Measurements from ENCODE around the gene IGFBP3.

DNA sequence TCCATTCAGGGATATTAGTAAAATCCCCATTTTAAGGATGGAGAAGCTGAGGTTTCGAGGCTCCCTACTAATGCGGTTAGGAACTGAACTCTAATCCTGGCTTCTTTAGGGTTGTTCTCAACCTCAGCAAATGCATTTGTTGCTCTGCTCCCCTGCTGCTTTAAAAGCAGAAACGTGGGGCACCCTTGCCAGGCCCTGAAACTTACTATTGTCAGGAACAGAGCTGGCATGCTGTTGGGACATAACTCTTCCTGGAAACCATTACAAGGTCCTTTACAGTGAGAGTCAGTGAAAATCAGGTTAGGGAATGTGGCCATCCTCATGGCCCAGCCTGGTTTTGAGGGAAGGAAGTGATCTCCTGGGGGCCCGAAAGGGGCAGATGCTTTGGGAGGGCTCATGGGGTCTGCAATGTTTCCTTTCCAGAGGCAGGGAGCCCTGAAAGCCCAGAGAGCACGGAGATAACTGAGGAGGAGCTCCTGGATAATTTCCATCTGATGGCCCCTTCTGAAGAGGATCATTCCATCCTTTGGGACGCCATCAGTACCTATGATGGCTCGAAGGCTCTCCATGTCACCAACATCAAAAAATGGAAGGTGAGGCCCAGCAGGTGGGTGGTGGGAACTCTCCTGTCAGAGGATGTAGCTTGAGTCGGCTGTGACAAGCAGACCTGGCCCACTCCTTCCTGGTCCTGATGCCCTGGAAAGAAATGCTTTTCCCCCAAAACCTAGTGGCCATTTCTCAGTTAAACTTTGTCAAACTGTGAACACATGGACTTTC is 30.8 kb downstream of the IGFBP3 start:
- TF ChIP-seq, protein P1, sequence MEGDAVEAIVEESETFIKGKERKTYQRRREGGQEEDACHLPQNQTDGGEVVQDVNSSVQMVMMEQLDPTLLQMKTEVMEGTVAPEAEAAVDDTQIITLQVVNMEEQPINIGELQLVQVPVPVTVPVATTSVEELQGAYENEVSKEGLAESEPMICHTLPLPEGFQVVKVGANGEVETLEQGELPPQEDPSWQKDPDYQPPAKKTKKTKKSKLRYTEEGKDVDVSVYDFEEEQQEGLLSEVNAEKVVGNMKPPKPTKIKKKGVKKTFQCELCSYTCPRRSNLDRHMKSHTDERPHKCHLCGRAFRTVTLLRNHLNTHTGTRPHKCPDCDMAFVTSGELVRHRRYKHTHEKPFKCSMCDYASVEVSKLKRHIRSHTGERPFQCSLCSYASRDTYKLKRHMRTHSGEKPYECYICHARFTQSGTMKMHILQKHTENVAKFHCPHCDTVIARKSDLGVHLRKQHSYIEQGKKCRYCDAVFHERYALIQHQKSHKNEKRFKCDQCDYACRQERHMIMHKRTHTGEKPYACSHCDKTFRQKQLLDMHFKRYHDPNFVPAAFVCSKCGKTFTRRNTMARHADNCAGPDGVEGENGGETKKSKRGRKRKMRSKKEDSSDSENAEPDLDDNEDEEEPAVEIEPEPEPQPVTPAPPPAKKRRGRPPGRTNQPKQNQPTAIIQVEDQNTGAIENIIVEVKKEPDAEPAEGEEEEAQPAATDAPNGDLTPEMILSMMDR (IDR thresholded peaks at IDR 0.05 in 4 of 5, conservative IDR thresholded peaks at IDR 0.05 in 1 of 5): no peak
- TF ChIP-seq POLR2A (IDR thresholded peaks at IDR 0.05): no peak

All from gastrocnemius medialis (tissue), 4 donors.